Liver (tissue), 9 donors: Measurements from ENCODE around the gene TCFL5. TPM values are rescaled to one million over a fixed set of nuclear protein-coding genes. Genes with fewer than 3 reads are reported as not detected.

Source experiments
- DNase-seq: peaks from one replicate; pipeline ENCODE4 v3.0.0-alpha.2; 2017; ENCODE audit warnings: low spot score
- H3K27ac ChIP-seq, 2 donors: one replicate each; pipeline ENCODE4 v1.7.0; 2013; ENCODE audit warnings: inconsistent platforms in 2 of 2, low read length in 2 of 2, control low read depth in 1 of 2, low read depth in 1 of 2, mild to moderate bottlenecking in 1 of 2
- H3K27me3 ChIP-seq, 4 donors: one replicate each; pipeline versions ENCODE4 v1.6.1 to v1.7.0; 2013; ENCODE audit warnings: low read length in 3 of 4, inconsistent platforms in 1 of 4, mild to moderate bottlenecking in 1 of 4, moderate library complexity in 1 of 4; ENCODE audit not compliant: control insufficient read depth in 4 of 4, insufficient read depth in 4 of 4
- H3K36me3 ChIP-seq, 4 donors: one replicate each; pipeline versions ENCODE4 v1.6.1 to v1.7.0; 2013; ENCODE audit warnings: low read length in 3 of 4, mild to moderate bottlenecking in 3 of 4, low read depth in 1 of 4, moderate library complexity in 1 of 4; ENCODE audit not compliant: control insufficient read depth in 4 of 4, insufficient read depth in 3 of 4
- H3K4me1 ChIP-seq, 4 donors: one replicate each; pipeline versions ENCODE4 v1.6.1 to v1.7.0; 2013; ENCODE audit warnings: low read length in 3 of 4, mild to moderate bottlenecking in 3 of 4, moderate library complexity in 1 of 4; ENCODE audit not compliant: control insufficient read depth in 4 of 4, insufficient read depth in 4 of 4
- H3K4me3 ChIP-seq, 3 donors: one replicate each; pipeline versions ENCODE4 v1.6.1 to v1.7.0; 2013; ENCODE audit warnings: low read length in 3 of 3, control low read depth in 1 of 3, low read depth in 1 of 3, mild to moderate bottlenecking in 1 of 3
- H3K9ac ChIP-seq, 2 donors: one replicate each; pipeline ENCODE4 v1.7.0; 2013; ENCODE audit warnings: low read length in 2 of 2, mild to moderate bottlenecking in 2 of 2, moderate library complexity in 2 of 2, control low read depth in 1 of 2, low read depth in 1 of 2
- H3K9me3 ChIP-seq, 4 donors: one replicate each; pipeline versions ENCODE4 v1.6.1 to v1.7.0; 2013; ENCODE audit warnings: low read length in 3 of 4; ENCODE audit not compliant: control insufficient read depth in 4 of 4
- CTCF ChIP-seq: fragments of 150-350 bp; IDR thresholded peaks from 2 replicates; pipeline ENCODE4 v1.5.1; 2017; ENCODE audit warnings: improper control_type of control experiment, low read depth, low read length; ENCODE audit not compliant: missing input control
- EGR1 ChIP-seq, 2 donors: IDR thresholded peaks; 2 replicates each; pipeline ENCODE4 v1.6.1; 2016 to 2018; ENCODE audit warnings: antibody characterized with exemption in 2 of 2, low read depth in 2 of 2
- FOXA1 ChIP-seq: IDR thresholded peaks from 2 replicates; pipeline ENCODE4 v1.6.1; 2016; ENCODE audit warnings: antibody characterized with exemption
- FOXA2 ChIP-seq: IDR thresholded peaks from 2 replicates; pipeline ENCODE4 v1.6.1; 2016; ENCODE audit warnings: antibody characterized with exemption
- GABPA ChIP-seq, 2 donors: IDR thresholded peaks in 1 of 2; conservative IDR thresholded peaks in 1 of 2; 2 replicates each; pipeline ENCODE4 v1.6.1; 2016; ENCODE audit warnings: antibody characterized with exemption in 2 of 2, mild to moderate bottlenecking in 1 of 2, moderate library complexity in 1 of 2
- HNF4A ChIP-seq, 2 donors: conservative IDR thresholded peaks; 2 replicates each; pipeline ENCODE4 v1.6.1; 2016; ENCODE audit warnings: antibody characterized with exemption in 2 of 2, mild to moderate bottlenecking in 2 of 2
- HNF4G ChIP-seq: IDR thresholded peaks from 2 replicates; pipeline ENCODE4 v1.6.1; 2016; ENCODE audit warnings: antibody characterized with exemption
- JUND ChIP-seq, 2 donors: IDR thresholded peaks; 2 replicates each; pipeline ENCODE4 v1.6.1; 2016; ENCODE audit warnings: antibody characterized with exemption in 2 of 2
- MAX ChIP-seq: IDR thresholded peaks from 2 replicates; pipeline ENCODE4 v1.6.1; 2016; ENCODE audit warnings: antibody characterized with exemption
- NR2F2 ChIP-seq: IDR thresholded peaks from 2 replicates; pipeline ENCODE4 v1.6.1; 2016; ENCODE audit warnings: antibody characterized with exemption
- RAD21 ChIP-seq, 2 donors: IDR thresholded peaks; 2 replicates each; pipeline ENCODE4 v1.6.1; 2016; ENCODE audit warnings: antibody characterized with exemption in 2 of 2, mild to moderate bottlenecking in 2 of 2
- RXRA ChIP-seq, 2 donors: IDR thresholded peaks; 2 replicates each; pipeline ENCODE4 v1.6.1; 2017 to 2018; ENCODE audit warnings: antibody characterized with exemption in 2 of 2, mild to moderate bottlenecking in 1 of 2
- SP1 ChIP-seq: IDR thresholded peaks from 2 replicates; pipeline ENCODE4 v1.6.1; 2018; ENCODE audit warnings: antibody characterized with exemption, mild to moderate bottlenecking
- TAF1 ChIP-seq: conservative IDR thresholded peaks from 2 replicates; pipeline ENCODE4 v1.6.1; 2016; ENCODE audit warnings: antibody characterized with exemption, mild to moderate bottlenecking
- YY1 ChIP-seq: IDR thresholded peaks from 2 replicates; pipeline ENCODE4 v1.6.1; 2016; ENCODE audit warnings: antibody characterized with exemption, mild to moderate bottlenecking
- ZBTB33 ChIP-seq: IDR thresholded peaks from 2 replicates; pipeline ENCODE4 v1.6.1; 2016; ENCODE audit warnings: antibody characterized with exemption
- WGBS: extraction: QIAGEN DNeasy Blood & Tissue Kit; methylation state at CpG from one replicate; pipeline ENCODE4 v1.1.7; 2013; 5-methylcytosine and 5-hydroxymethylcytosine counted together
- polyA plus RNA-seq, 2 donors: library from polyadenylated mRNA; stranded (reverse) in 1 of 2; unstranded in 1 of 2; fragments of 200-250 nt in 1 of 2; fragments of >200 nt in 1 of 2; fragmentation: Nextera tagmentation in 1 of 2; extraction: Ambion mirVana in 1 of 2; gene quantifications; one replicate each; pipeline versions ENCODE4 v1.2.1 to v1.2.3, GENCODE V29; 2013 to 2015
- total RNA-seq, 2 donors: library from RNA; depleted of rRNA; stranded (reverse); fragments of >200 nt; gene quantifications; one replicate each; pipeline ENCODE4 v1.2.3, GENCODE V29; 2014
- TF ChIP-seq, protein P1 (sequence below): IDR thresholded peaks from 2 replicates; pipeline ENCODE4 v1.6.1; 2016; ENCODE audit warnings: antibody characterized with exemption
- TF ChIP-seq, protein P2 (sequence below): IDR thresholded peaks from 2 replicates; pipeline ENCODE4 v1.6.1; 2016; ENCODE audit warnings: antibody characterized with exemption, mild to moderate bottlenecking
- donor health status: healthy.
- donor health status: healthy.
- donor health status: healthy.
- donor health status: healthy.
- donor health status: healthy.

Gene TCFL5
- total and polyA plus RNA-seq, 4 donors = 0.79 to 3.8 (median 2.2) TPM

DNA sequence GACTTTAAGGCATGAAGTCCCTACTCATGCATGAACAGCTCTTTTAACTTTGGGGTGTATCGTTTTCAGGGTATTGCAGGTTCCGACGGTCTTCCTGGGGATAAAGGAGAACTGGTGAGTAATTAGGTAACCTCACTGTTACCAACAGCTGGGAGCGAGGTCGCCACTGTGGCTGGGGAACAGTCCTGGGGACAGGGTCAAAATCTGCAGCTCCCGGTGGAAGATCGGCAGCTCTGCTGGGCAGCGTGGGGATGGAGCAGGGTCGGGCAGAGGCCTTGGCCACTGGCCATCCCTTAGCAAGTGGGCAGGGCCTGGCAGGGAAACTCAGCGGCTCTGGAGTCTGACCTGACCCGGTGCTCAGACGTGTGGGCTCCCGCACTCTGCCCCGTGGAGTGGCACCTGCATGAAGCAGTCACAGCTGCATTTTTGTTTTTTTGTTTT lies 28.7 kb downstream of the TCFL5 start:
- Histone ChIP-seq H3K4me3 (peak overlapping the region in 1 of 3 donors; percentile 12), H3K4me1 (peaks cover 11 to 36% (median 23%) of the 10 kb centered on the region in 4 donors), H3K9ac (peak overlapping the region in 1 of 2 donors; percentile 59), H3K36me3 (no peaks in the 10 kb centered on the region), H3K27ac (peak overlapping the region; percentile 78 to 94), H3K9me3 (no peaks in the 10 kb centered on the region), H3K27me3 (no peaks in the 10 kb centered on the region)
- WGBS = 18% methylated on average over 14 of the region's 14 CpGs
- no peak for DNase-seq
- TF ChIP-seq RAD21 (IDR thresholded peaks at IDR 0.05) (no peak), RXRA (IDR thresholded peaks at IDR 0.05) (peak; percentile 70 to 74), HNF4A (conservative IDR thresholded peaks at IDR 0.05) (peak; percentile 79 to 85), CTCF (no peak), SP1 (peak; percentile 77), JUND (IDR thresholded peaks at IDR 0.05) (no peak), TAF1 (peak; percentile 29), NR2F2 (no peak), EGR1 (IDR thresholded peaks at IDR 0.05; ENCODE audit: low read depth in 2 of 2) (no peak), HNF4G (no peak), ZBTB33 (no peak), FOXA2 (no peak), MAX (no peak), FOXA1 (no peak), YY1 (peak; percentile 22), GABPA (IDR thresholded peaks at IDR 0.05 in 1 of 2, conservative IDR thresholded peaks at IDR 0.05 in 1 of 2) (no peak)
- TF ChIP-seq, protein P1, sequence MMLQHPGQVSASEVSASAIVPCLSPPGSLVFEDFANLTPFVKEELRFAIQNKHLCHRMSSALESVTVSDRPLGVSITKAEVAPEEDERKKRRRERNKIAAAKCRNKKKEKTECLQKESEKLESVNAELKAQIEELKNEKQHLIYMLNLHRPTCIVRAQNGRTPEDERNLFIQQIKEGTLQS = no peak
- TF ChIP-seq, protein P2, sequence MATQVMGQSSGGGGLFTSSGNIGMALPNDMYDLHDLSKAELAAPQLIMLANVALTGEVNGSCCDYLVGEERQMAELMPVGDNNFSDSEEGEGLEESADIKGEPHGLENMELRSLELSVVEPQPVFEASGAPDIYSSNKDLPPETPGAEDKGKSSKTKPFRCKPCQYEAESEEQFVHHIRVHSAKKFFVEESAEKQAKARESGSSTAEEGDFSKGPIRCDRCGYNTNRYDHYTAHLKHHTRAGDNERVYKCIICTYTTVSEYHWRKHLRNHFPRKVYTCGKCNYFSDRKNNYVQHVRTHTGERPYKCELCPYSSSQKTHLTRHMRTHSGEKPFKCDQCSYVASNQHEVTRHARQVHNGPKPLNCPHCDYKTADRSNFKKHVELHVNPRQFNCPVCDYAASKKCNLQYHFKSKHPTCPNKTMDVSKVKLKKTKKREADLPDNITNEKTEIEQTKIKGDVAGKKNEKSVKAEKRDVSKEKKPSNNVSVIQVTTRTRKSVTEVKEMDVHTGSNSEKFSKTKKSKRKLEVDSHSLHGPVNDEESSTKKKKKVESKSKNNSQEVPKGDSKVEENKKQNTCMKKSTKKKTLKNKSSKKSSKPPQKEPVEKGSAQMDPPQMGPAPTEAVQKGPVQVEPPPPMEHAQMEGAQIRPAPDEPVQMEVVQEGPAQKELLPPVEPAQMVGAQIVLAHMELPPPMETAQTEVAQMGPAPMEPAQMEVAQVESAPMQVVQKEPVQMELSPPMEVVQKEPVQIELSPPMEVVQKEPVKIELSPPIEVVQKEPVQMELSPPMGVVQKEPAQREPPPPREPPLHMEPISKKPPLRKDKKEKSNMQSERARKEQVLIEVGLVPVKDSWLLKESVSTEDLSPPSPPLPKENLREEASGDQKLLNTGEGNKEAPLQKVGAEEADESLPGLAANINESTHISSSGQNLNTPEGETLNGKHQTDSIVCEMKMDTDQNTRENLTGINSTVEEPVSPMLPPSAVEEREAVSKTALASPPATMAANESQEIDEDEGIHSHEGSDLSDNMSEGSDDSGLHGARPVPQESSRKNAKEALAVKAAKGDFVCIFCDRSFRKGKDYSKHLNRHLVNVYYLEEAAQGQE = no peak
